ENCODE results near the gene TIMM44. TPM values are rescaled to one million over a fixed set of nuclear protein-coding genes. Genes with fewer than 3 reads are reported as not detected.
A peak's percentile ranks its signal among the peaks of the same experiment; 100 is the strongest.
"Not testable (repeated sequence)": the region's sequence is repeated elsewhere in the genome, so short reads cannot be mapped to it uniquely, and the experiment has no call there.

The TIMM44 gene
- total and polyA plus RNA-seq, 2 donors: 28.1 to 41.8 TPM

- DNase-seq (ENCODE audit: low read depth in 6 of 9, low spot score in 9 of 9): peak; percentile 76 to 96 (median 92)
- peaks cover 25 to 37% of the 10 kb centered on the region in 2 donors for H3K4me1 ChIP-seq (ENCODE audit: control insufficient read depth in 2 of 2, insufficient read depth in 2 of 2, low read length in 2 of 2)
- WGBS: 2% methylated on average over 62 of the region's 62 CpGs
- peak overlapping the region; percentile 50 to 89 for H3K4me3 ChIP-seq (ENCODE audit: low read length in 2 of 2)
- peak overlapping the region; percentile 92 to 98 for H3K27ac ChIP-seq (ENCODE audit: low read depth in 1 of 2, low read length in 1 of 2)
- H3K27me3 ChIP-seq (ENCODE audit: control insufficient read depth in 2 of 2, insufficient read depth in 1 of 2, low read length in 1 of 2): peaks cover 32 to 47% of the 10 kb centered on the region in 2 donors
- peaks cover 14 to 15% of the 10 kb centered on the region in 2 donors for H3K36me3 ChIP-seq (ENCODE audit: control insufficient read depth in 2 of 2, insufficient read depth in 2 of 2, low read length in 1 of 2)
- H3K9me3 ChIP-seq (ENCODE audit: control insufficient read depth in 2 of 2, insufficient read depth in 1 of 2, low read length in 1 of 2): peaks cover 0 to 6% of the 10 kb centered on the region in 2 donors
These were observed 22.8 kb downstream of the TIMM44 start for GRCh38 chr19:7920519-7921301.

- WGBS: 7% methylated on average over 62 of the region's 62 CpGs
- H3K4me3 ChIP-seq (ENCODE audit: low read length in 2 of 2): peak within 1 kb of the TSS; percentile 50 to 89
- DNase-seq (ENCODE audit: low read depth in 6 of 9, low spot score in 9 of 9): peak; percentile 89 to 99 (median 97)
- peaks cover 20 to 39% of the 10 kb centered on the region in 2 donors for H3K4me1 ChIP-seq (ENCODE audit: control insufficient read depth in 2 of 2, insufficient read depth in 2 of 2, low read length in 2 of 2)
- peaks cover 40 to 54% of the 10 kb centered on the region in 2 donors for H3K27me3 ChIP-seq (ENCODE audit: control insufficient read depth in 2 of 2, insufficient read depth in 1 of 2, low read length in 1 of 2)
- peaks cover 14 to 15% of the 10 kb centered on the region in 2 donors for H3K36me3 ChIP-seq (ENCODE audit: control insufficient read depth in 2 of 2, insufficient read depth in 2 of 2, low read length in 1 of 2)
- H3K27ac ChIP-seq (ENCODE audit: low read depth in 1 of 2, low read length in 1 of 2): peak within 1 kb of the TSS; percentile 92 to 98
- H3K9me3 ChIP-seq (ENCODE audit: control insufficient read depth in 2 of 2, insufficient read depth in 1 of 2, low read length in 1 of 2): peaks cover 0 to 6% of the 10 kb centered on the region in 2 donors
These were observed 23.6 kb downstream of the TIMM44 start, which contains the start of gene SNAPC2 for GRCh38 chr19:7919610-7920518. SNAPC2 (plus strand) TSS chr19:7920338; CDS start chr19:7920367, 29 bp downstream.

- H3K4me1 ChIP-seq (ENCODE audit: control insufficient read depth in 2 of 2, insufficient read depth in 2 of 2, low read length in 2 of 2): peaks cover 20 to 37% of the 10 kb centered on the region in 2 donors
- no peak overlapping the region for H3K4me3 ChIP-seq (ENCODE audit: low read length in 2 of 2)
- peaks cover 0 to 6% of the 10 kb centered on the region in 2 donors for H3K9me3 ChIP-seq (ENCODE audit: control insufficient read depth in 2 of 2, insufficient read depth in 1 of 2, low read length in 1 of 2)
- peaks cover 14 to 15% of the 10 kb centered on the region in 2 donors for H3K36me3 ChIP-seq (ENCODE audit: control insufficient read depth in 2 of 2, insufficient read depth in 2 of 2, low read length in 1 of 2)
- no peak for DNase-seq (ENCODE audit: low read depth in 6 of 9, low spot score in 9 of 9)
- H3K27me3 ChIP-seq (ENCODE audit: control insufficient read depth in 2 of 2, insufficient read depth in 1 of 2, low read length in 1 of 2): peaks cover 48 to 62% of the 10 kb centered on the region in 2 donors
- no peak overlapping the region for H3K27ac ChIP-seq (ENCODE audit: low read depth in 1 of 2, low read length in 1 of 2)
- WGBS: 47% methylated on average over 42 of the region's 42 CpGs
These were observed 24.6 kb downstream of the TIMM44 start for GRCh38 chr19:7918615-7919421.

GRCh38 chr19:7918062-7918614 is 25.3 kb downstream of the TIMM44 start:
- 28% methylated on average over 29 of the region's 29 CpGs for WGBS
- Histone ChIP-seq H3K4me3 (ENCODE audit: low read length in 2 of 2) (peak overlapping the region in 1 of 2 donors; percentile 14), H3K4me1 (ENCODE audit: control insufficient read depth in 2 of 2, insufficient read depth in 2 of 2, low read length in 2 of 2) (peaks cover 20 to 37% of the 10 kb centered on the region in 2 donors), H3K27me3 (ENCODE audit: control insufficient read depth in 2 of 2, insufficient read depth in 1 of 2, low read length in 1 of 2) (peaks cover 48 to 67% of the 10 kb centered on the region in 2 donors), H3K36me3 (ENCODE audit: control insufficient read depth in 2 of 2, insufficient read depth in 2 of 2, low read length in 1 of 2) (peaks cover 16 to 17% of the 10 kb centered on the region in 2 donors)
- H3K9me3 ChIP-seq (ENCODE audit: control insufficient read depth in 2 of 2, insufficient read depth in 1 of 2, low read length in 1 of 2); H3K27ac ChIP-seq (ENCODE audit: low read depth in 1 of 2, low read length in 1 of 2); DNase-seq (ENCODE audit: low read depth in 6 of 9, low spot score in 9 of 9): not testable (repeated sequence)

DNA sequence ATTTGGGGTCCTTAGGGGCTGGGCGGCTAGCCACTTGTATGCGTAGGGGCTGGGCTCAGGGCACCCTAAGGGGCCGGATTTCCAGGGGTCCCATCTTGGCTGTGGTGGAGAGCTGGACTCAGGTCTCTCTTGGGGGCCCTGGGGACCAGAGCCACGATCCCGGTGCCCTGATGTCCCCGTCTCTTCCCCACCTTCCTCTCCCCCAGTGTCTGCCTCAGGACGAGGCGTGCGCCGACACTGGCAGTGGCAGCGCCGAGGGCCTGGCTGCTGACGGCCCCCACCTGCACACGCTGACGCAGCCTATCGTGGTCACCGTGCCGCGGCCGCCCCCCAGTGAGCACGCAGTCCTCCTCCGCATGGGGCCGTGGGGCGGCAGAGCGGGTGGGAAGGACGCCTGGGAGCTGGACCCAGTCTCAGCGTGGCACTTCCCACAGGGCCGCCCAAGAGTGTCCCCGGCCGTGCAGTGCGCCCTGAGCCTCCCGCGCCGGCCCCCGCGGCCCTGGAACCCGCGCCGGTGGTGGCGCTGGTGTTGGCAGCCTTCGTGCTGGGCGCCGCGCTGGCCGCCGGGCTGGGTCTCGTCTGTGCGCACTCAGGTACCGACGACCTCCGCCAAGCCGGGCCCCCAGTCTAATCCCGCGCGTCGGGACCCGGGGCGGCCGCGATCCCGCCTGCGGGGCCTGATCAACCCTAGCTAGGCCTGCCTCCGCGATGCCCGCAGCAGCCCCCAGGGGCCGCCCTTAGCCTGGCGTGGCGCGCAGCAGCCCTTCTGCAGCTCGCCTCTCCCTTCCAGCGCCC is 26.0 kb downstream of the TIMM44 start:
- H3K27me3 ChIP-seq (ENCODE audit: control insufficient read depth in 2 of 2, insufficient read depth in 1 of 2, low read length in 1 of 2): peaks cover 48 to 71% of the 10 kb centered on the region in 2 donors
- H3K27ac ChIP-seq (ENCODE audit: low read depth in 1 of 2, low read length in 1 of 2): no peak overlapping the region
- H3K36me3 ChIP-seq (ENCODE audit: control insufficient read depth in 2 of 2, insufficient read depth in 2 of 2, low read length in 1 of 2): peaks cover 16 to 18% of the 10 kb centered on the region in 2 donors
- peaks cover 0 to 6% of the 10 kb centered on the region in 2 donors for H3K9me3 ChIP-seq (ENCODE audit: control insufficient read depth in 2 of 2, insufficient read depth in 1 of 2, low read length in 1 of 2)
- H3K4me3 ChIP-seq (ENCODE audit: low read length in 2 of 2): peak overlapping the region in 1 of 2 donors; percentile 44
- WGBS: 2% methylated on average over 71 of the region's 71 CpGs
- DNase-seq (ENCODE audit: low read depth in 6 of 9, low spot score in 9 of 9): peak in 2 of 9 donors; percentile 39 to 51
- peaks cover 20 to 37% of the 10 kb centered on the region in 2 donors for H3K4me1 ChIP-seq (ENCODE audit: control insufficient read depth in 2 of 2, insufficient read depth in 2 of 2, low read length in 2 of 2)

- no peak for DNase-seq (ENCODE audit: low read depth in 6 of 9, low spot score in 9 of 9)
- Histone ChIP-seq H3K4me3 (ENCODE audit: low read length in 2 of 2) (peak overlapping the region in 1 of 2 donors; percentile 44), H3K36me3 (ENCODE audit: control insufficient read depth in 2 of 2, insufficient read depth in 2 of 2, low read length in 1 of 2) (peaks cover 15 to 18% of the 10 kb centered on the region in 2 donors), H3K4me1 (ENCODE audit: control insufficient read depth in 2 of 2, insufficient read depth in 2 of 2, low read length in 2 of 2) (peaks cover 20 to 37% of the 10 kb centered on the region in 2 donors), H3K27ac (ENCODE audit: low read depth in 1 of 2, low read length in 1 of 2) (no peak overlapping the region), H3K9me3 (ENCODE audit: control insufficient read depth in 2 of 2, insufficient read depth in 1 of 2, low read length in 1 of 2) (peaks cover 1 to 6% of the 10 kb centered on the region in 2 donors), H3K27me3 (ENCODE audit: control insufficient read depth in 2 of 2, insufficient read depth in 1 of 2, low read length in 1 of 2) (peaks cover 48 to 71% of the 10 kb centered on the region in 2 donors)
- WGBS: 7% methylated on average over 12 of the region's 12 CpGs
These were observed 26.6 kb downstream of the TIMM44 start for GRCh38 chr19:7916955-7917266.

- Histone ChIP-seq H3K36me3 (ENCODE audit: control insufficient read depth in 2 of 2, insufficient read depth in 2 of 2, low read length in 1 of 2) (peaks cover 18 to 22% of the 10 kb centered on the region in 2 donors), H3K9me3 (ENCODE audit: control insufficient read depth in 2 of 2, insufficient read depth in 1 of 2, low read length in 1 of 2) (peaks cover 1 to 6% of the 10 kb centered on the region in 2 donors), H3K27ac (ENCODE audit: low read depth in 1 of 2, low read length in 1 of 2) (no peak overlapping the region), H3K4me1 (ENCODE audit: control insufficient read depth in 2 of 2, insufficient read depth in 2 of 2, low read length in 2 of 2) (peaks cover 19 to 33% of the 10 kb centered on the region in 2 donors), H3K4me3 (ENCODE audit: low read length in 2 of 2) (peak overlapping the region in 1 of 2 donors; percentile 44), H3K27me3 (ENCODE audit: control insufficient read depth in 2 of 2, insufficient read depth in 1 of 2, low read length in 1 of 2) (peaks cover 48 to 71% of the 10 kb centered on the region in 2 donors)
- 2% methylated on average over 104 of the region's 104 CpGs for WGBS
- peak in 1 of 9 donors; percentile 47 for DNase-seq (ENCODE audit: low read depth in 6 of 9, low spot score in 9 of 9)
These were observed 27.1 kb downstream of the TIMM44 start for GRCh38 chr19:7916103-7916954.
